Neural cell (in vitro differentiated cells): Measurements from ENCODE around the gene E2F1. TPM values are rescaled to one million over a fixed set of nuclear protein-coding genes. Genes with fewer than 3 reads are reported as not detected.

Source experiments
- H2AFZ ChIP-seq: fragments of 200-600, 300-800 bp; sonication (generic), shearing (Covaris generic); 2 replicates; pipeline ENCODE4 v1.6.0; 2014; ENCODE audit warnings: low read depth, mild to moderate bottlenecking, antibody characterized with exemption, low read length, moderate library complexity
- H3F3A ChIP-seq: fragments of 200-600 bp; shearing (Covaris generic); 2 replicates; pipeline ENCODE4 v1.6.1; 2016; ENCODE audit warnings: mild to moderate bottlenecking, moderate library complexity, mixed read lengths, antibody characterized with exemption, low read length; ENCODE audit not compliant: insufficient read depth, poor library complexity, severe bottlenecking
- H3K27ac ChIP-seq: fragments of 200-600, 300-800 bp; sonication (generic), shearing (Covaris generic); 2 replicates; pipeline ENCODE4 v1.5.1; 2014; ENCODE audit warnings: mild to moderate bottlenecking, low read length, moderate library complexity
- H3K27me3 ChIP-seq: fragments of 300-800, 200-600 bp; sonication (generic), shearing (Covaris generic); 2 replicates; pipeline ENCODE4 v1.6.0; 2014; ENCODE audit warnings: mild to moderate bottlenecking, low read depth, low read length, moderate library complexity; ENCODE audit not compliant: insufficient read depth
- H3K36me3 ChIP-seq: fragments of 300-800, 200-600 bp; sonication (generic), shearing (Covaris generic); 2 replicates; pipeline ENCODE4 v1.5.1; 2014; ENCODE audit warnings: mild to moderate bottlenecking, antibody characterized with exemption, low read length, moderate library complexity; ENCODE audit not compliant: insufficient read depth
- H3K4me2 ChIP-seq: fragments of 300-800, 200-600 bp; sonication (generic), shearing (Covaris generic); 2 replicates; pipeline ENCODE4 v1.6.0; 2014; ENCODE audit warnings: mild to moderate bottlenecking, low read length
- H3K4me3 ChIP-seq: fragments of 300-800, 200-600 bp; sonication (generic), shearing (Covaris generic); 2 replicates; pipeline ENCODE4 v1.5.1; 2014; ENCODE audit warnings: mild to moderate bottlenecking, low read length, moderate library complexity
- H3K79me2 ChIP-seq: fragments of 200-600 bp; shearing (Covaris generic); replicated peaks from 2 replicates; pipeline ENCODE4 v1.6.0; 2014; ENCODE audit warnings: mild to moderate bottlenecking, low read length, moderate library complexity; ENCODE audit not compliant: insufficient read depth
- H3K9ac ChIP-seq: fragments of 300-800, 200-600 bp; sonication (generic), shearing (Covaris generic); 2 replicates; pipeline ENCODE4 v1.6.1; 2016; ENCODE audit warnings: mild to moderate bottlenecking, low read length, mixed read lengths
- H3K9me2 ChIP-seq: fragments of 200-600 bp; shearing (Covaris generic); 2 replicates; pipeline ENCODE4 v1.6.1; 2016; ENCODE audit warnings: mild to moderate bottlenecking, low read length, mixed read lengths; ENCODE audit not compliant: insufficient read depth
- H3K9me3 ChIP-seq: fragments of 200-600, 300-800 bp; sonication (generic), shearing (Covaris generic); 2 replicates; pipeline ENCODE4 v1.6.1; 2016; ENCODE audit warnings: mild to moderate bottlenecking, mixed run types, low read length, moderate library complexity, mixed read lengths
- H4K20me1 ChIP-seq: fragments of 200-600 bp; shearing (Covaris generic); 2 replicates; pipeline ENCODE4 v1.6.1; 2016; ENCODE audit warnings: mild to moderate bottlenecking, mixed run types; ENCODE audit not compliant: insufficient read depth
- CTCF ChIP-seq: fragments of 450-650 bp; IDR thresholded peaks from 2 replicates; pipeline ENCODE4 v1.5.1; 2014; ENCODE audit warnings: antibody characterized with exemption, mild to moderate bottlenecking, moderate library complexity; ENCODE audit not compliant: poor library complexity, severe bottlenecking
- EP300 ChIP-seq: fragments of 450-650 bp; conservative IDR thresholded peaks from 2 replicates; pipeline ENCODE4 v1.6.1; 2014; ENCODE audit warnings: antibody characterized with exemption, mild to moderate bottlenecking, moderate library complexity; ENCODE audit not compliant: poor library complexity, severe bottlenecking
- EZH2 ChIP-seq: fragments of 200-600, 300-800 bp; shearing (Covaris generic), sonication (generic); IDR thresholded peaks from 2 replicates; pipeline ENCODE4 v1.6.1; 2014; ENCODE audit warnings: antibody characterized with exemption, low read length, borderline replicate concordance, mild to moderate bottlenecking; ENCODE audit not compliant: insufficient read depth, poor library complexity, severe bottlenecking
- MXI1 ChIP-seq: fragments of 450-650 bp; conservative IDR thresholded peaks from 2 replicates; pipeline ENCODE4 v1.6.1; 2014; ENCODE audit warnings: antibody characterized with exemption, mild to moderate bottlenecking; ENCODE audit not compliant: poor library complexity, severe bottlenecking
- POLR2AphosphoS5 ChIP-seq: IDR thresholded peaks from 2 replicates; pipeline ENCODE4 v1.6.1; 2012
- RAD21 ChIP-seq: fragments of 450-650 bp; conservative IDR thresholded peaks from 2 replicates; pipeline ENCODE4 v1.6.1; 2014; ENCODE audit warnings: antibody characterized with exemption, mild to moderate bottlenecking, moderate library complexity
- REST ChIP-seq: IDR thresholded peaks from 2 replicates; pipeline ENCODE4 v1.6.1; 2012; ENCODE audit warnings: borderline replicate concordance
- SMC3 ChIP-seq: fragments of 450-650 bp; conservative IDR thresholded peaks from 2 replicates; pipeline ENCODE4 v1.6.1; 2014; ENCODE audit warnings: antibody characterized with exemption, mild to moderate bottlenecking, moderate library complexity; ENCODE audit not compliant: poor library complexity
- TAF1 ChIP-seq: IDR thresholded peaks from 2 replicates; pipeline ENCODE4 v1.6.1; 2012; ENCODE audit warnings: low read depth
- polyA plus RNA-seq: library from polyadenylated mRNA; depleted of rRNA; stranded (reverse); fragments of >200 nt; gene quantifications from 2 replicates; pipeline ENCODE4 v1.2.3, GENCODE V29; 2014

Gene E2F1
- polyA plus RNA-seq, 1 donor from 2014 or later, result 2.3 TPM

- TF ChIP-seq MXI1 (no peak), SMC3 (no peak), CTCF (no peak), TAF1 (no peak), REST (no peak), RAD21 (no peak), EZH2 (no peak), POLR2AphosphoS5 (no peak), EP300 (no peak)
- no peak overlapping the region for H2AFZ ChIP-seq
- H3K9ac ChIP-seq, result no peak overlapping the region
These were observed 10.8 kb downstream of the E2F1 start for GRCh38 chr20:33675136-33675959.

GRCh38 chr20:33674294-33675135 lies 11.7 kb downstream of the E2F1 start, which contains the start of gene NECAB3:
Gene NECAB3 (minus strand): TSS chr20:33674428. CDS start chr20:33674352, 76 bp downstream.
- H3K9ac ChIP-seq, result peak within 1 kb of the TSS; percentile 61
- H3K9me3 ChIP-seq, result no peaks in the 10 kb centered on the region
- H3K27me3 ChIP-seq, result no peaks in the 10 kb centered on the region
- no peaks in the 10 kb centered on the region for H3K9me2 ChIP-seq
- H3K27ac ChIP-seq, result no peak within 1 kb of the TSS
- peak; percentile 12 for TF ChIP-seq POLR2AphosphoS5
- TF ChIP-seq RAD21, result no peak
- peak; percentile 15 for TF ChIP-seq MXI1
- H3K79me2 ChIP-seq, result no peaks in the 10 kb centered on the region
- H2AFZ ChIP-seq, result no peak within 1 kb of the TSS
- H3K4me2 ChIP-seq, result no peak within 1 kb of the TSS
- H3K4me3 ChIP-seq, result peak within 1 kb of the TSS; percentile 66
- H3F3A ChIP-seq, result peaks cover 4% of the 10 kb centered on the region
- no peaks in the 10 kb centered on the region for H3K36me3 ChIP-seq
- H4K20me1 ChIP-seq, result no peaks in the 10 kb centered on the region

More at GRCh38 chr20:33675136-33675959, 10.8 kb downstream of the E2F1 start:
- H3K9me3 ChIP-seq, result no peaks in the 10 kb centered on the region
- H3K4me3 ChIP-seq, result peak overlapping the region; percentile 62
- H3K36me3 ChIP-seq, result no peaks in the 10 kb centered on the region
- no peaks in the 10 kb centered on the region for H3K79me2 ChIP-seq
- H3K27ac ChIP-seq, result no peak overlapping the region
- no peaks in the 10 kb centered on the region for H4K20me1 ChIP-seq
- H3F3A ChIP-seq, result peaks cover 4% of the 10 kb centered on the region
- H3K9me2 ChIP-seq, result no peaks in the 10 kb centered on the region
- no peaks in the 10 kb centered on the region for H3K27me3 ChIP-seq
- no peak overlapping the region for H3K4me2 ChIP-seq
